Glomerular visceral epithelial cell (primary cell): ENCODE data around the gene NPFFR1.
"Not testable (repeated sequence)": the region's sequence is repeated elsewhere in the genome, so short reads cannot be mapped to it uniquely, and the experiment has no call there.

ENCODE experiments used
- DNase-seq: peaks from one replicate; pipeline ENCODE4 v3.0.0-alpha.2; 2016; ENCODE audit errors: extremely low spot score

NPFFR1 gene

DNA sequence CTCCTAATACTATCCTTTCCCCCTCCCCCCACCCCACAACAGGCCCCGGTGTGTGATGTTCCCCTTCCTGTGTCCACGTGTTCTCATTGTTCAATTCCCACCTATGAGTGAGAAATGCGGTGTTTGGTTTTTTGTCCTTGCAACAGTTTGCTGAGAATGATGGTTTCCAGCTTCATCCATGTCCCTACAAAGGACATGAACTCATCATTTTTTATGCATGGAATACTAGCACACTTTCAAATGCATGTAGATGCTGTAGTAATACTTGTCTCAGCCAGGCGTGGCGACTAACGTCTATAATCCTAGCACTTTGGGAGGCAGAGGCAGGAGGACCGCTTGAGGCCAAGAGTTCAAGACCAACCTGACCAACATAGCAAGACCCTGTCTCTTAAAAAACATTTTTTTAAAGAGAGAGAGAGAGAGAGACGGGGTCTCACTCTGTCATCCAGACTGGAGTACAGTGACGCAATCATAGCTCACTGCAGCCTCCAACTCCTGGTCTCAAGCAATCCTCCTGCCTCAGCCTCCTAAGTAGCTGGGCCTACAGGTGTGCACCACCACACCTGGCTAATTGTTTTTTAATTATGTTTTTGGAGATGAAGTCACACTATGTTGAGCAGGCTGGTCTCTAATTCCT lies 60.9 kb downstream of the NPFFR1 start:
- DNase-seq: not testable (repeated sequence)

DNA sequence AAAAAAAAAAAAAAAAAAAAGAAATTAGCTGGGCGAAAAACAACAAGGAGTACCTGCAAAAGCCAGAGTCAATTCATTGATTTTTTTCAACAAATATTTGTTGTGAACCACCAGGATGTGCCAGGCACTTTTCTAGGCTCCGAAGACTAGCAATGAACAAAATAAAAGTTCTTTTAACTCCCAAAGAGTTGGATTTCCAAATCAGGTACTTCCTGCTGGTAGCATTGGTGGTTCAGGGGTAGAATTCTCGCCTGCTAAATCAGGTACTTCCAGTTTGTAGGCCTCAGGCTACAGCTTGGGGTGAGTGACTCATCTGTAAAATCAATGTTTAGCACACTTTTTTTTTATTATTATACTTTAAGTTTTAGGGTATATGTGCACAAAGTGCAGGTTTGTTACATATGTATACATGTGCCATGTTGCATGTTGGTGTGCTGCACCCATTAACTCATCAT lies 61.4 kb downstream of the NPFFR1 start:
- no peak for DNase-seq

DNA sequence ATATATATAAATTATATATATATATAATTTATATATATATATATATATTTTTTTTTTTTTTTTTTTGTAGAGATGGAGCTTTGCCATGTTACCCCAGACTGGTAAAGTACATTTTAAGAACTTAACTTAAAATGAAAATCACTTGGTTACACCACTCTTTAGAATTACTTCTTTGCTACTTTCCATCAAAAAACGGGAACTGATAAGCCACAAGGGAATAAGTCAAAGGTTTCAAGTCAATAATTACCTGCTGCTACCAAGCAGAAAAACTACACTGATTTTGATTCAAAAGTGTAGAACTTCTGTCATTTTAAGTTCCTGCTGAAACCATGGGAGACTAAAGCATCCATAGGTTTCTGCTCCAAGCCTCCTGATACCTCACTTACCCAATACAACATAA lies 62.8 kb downstream of the NPFFR1 start:
- DNase-seq: no peak

DNA sequence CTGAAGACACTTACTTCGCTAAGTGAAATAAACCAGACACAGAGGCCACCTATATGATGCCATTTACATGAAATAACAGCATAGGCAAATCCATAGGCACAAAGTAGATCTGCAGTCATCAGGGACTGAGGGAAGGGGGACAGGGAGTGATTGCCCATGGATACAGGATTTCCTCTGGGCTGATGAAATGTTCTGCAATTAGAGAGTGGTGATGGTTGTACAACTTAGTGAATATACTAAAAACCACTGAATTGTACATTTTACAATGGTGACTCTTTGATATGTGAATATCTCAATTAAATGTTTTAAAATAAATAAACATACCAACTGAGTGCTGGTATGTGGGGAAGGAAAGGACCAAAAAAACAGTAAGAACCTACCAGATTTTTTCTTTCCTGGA lies 70.9 kb downstream of the NPFFR1 start:
- no peak for DNase-seq

DNA sequence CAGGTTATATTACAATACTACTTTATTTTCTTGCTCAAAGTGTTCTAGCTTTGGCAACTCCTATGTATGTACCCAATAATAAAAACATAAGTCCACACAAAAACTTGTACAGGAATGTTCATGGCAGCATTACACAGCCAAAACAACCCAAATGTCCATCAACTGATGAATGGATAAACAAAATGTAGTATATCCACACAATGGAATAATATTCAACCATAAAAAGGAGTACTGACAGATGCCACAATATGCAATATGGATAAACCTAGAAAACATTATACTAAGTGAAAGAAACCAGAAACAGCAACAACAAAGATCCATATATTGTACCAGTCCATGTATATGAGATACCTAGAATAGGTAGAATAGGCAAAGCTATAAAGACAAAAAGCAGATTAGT lies 71.5 kb downstream of the NPFFR1 start:
- DNase-seq: no peak

DNA sequence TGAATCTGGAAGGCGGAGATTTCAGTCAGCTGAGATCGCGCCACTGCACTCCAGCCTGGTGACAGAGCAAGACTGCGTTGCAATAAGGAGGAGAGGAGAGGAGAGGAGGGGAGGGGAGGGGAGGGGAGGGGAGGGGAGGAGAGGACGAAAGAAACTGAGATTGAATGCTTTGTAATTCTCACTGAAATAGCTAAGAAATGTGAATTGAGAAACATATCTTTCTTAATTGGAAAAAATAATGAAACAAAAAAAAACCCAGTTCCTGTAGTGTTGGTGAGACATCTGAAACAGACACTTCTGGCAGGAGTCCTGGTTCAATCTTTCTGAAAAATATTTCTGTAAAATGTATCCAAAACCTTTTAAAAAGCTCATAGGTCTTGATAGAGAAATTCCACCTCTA lies 77.0 kb downstream of the NPFFR1 start:
- DNase-seq: no peak

DNA sequence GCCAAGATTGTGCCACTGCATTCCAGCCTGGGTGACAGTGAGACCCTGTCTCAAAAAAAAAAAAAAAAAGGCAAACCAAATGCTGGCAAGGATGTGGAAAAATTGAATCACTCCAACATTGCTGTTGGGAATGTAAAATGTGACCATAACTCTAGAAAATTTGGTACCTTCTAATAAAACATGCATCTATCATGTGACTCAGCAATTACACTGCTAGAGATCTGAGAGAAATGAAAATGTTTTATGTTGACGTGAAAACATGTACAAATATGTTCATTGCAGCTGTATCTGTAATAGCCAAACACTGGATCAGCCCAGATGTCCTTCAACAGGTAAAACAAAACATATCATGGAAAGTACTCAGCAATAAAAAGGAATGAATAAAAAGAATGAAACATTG lies 82.7 kb downstream of the NPFFR1 start:
- DNase-seq: no peak

DNA sequence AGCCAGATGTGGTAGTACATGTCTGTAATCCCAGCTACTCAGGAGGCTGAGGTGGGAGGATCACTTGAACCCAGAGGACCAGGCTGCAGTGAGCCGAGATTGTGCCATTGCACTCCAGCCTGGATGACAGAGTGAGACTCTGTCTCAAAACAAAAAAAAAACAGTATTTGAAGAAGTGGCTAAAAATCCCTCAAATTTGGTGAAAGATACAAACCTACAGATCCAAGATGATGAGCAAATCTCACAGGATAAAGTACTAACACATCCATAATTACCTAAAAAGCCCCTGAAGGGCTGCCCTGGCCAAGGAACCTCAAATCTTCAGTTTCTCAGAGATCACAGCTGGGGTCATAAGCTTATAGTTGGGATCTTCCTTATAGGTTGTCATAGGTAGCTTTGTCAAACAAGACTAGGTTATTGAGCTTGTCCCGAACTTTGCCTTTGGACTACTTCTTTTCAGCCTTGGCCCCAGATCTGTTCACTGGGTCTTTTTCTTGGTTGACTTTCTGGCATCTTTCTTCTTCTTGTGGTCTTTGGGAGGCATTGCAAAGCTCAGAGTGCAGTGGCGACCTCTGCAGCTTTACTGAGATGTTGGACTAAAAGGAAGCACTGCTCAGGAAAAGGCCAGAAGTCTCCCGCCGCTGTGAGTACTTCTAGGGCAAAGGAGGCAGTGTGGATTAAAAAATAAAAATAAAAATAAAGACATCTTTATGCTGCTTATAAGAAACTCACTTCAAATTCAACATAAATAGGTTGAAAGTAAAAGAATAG lies 84.9 kb downstream of the NPFFR1 start:
- no peak for DNase-seq
